HepG2 (cell line): ENCODE results near the gene RBBP8NL. TPM values are rescaled to one million over a fixed set of nuclear protein-coding genes. Genes with fewer than 3 reads are reported as not detected.

Source experiments
- AKAP8 ChIP-seq: sonication (generic); formaldehyde crosslinking; IDR thresholded peaks from 2 replicates; pipeline ENCODE4 v1.5.1; 2020; ENCODE audit warnings: mild to moderate bottlenecking, missing genetic modification reagents
- CREB1 ChIP-seq, 2 experiments: fragments of 450-650 bp in 1 of 2; IDR thresholded peaks; 2 replicates each; pipeline ENCODE4 v1.6.1; 2016 to 2017; ENCODE audit warnings: control low read depth in 1 of 2, mild to moderate bottlenecking in 1 of 2, missing compliant biosample characterization in 1 of 2, missing genetic modification characterization in 1 of 2
- HDAC6 ChIP-seq: fragments of 200-600 bp; sonication (generic); IDR thresholded peaks from 2 replicates; pipeline ENCODE4 v1.7.0; 2017; ENCODE audit warnings: mild to moderate bottlenecking, antibody characterized with exemption, low read length, low read depth
- HOXA9 ChIP-seq: sonication (generic); formaldehyde crosslinking; IDR thresholded peaks from 2 replicates; pipeline ENCODE4 v1.8.1; 2022; ENCODE audit warnings: missing genetic modification reagents, mild to moderate bottlenecking, moderate library complexity, borderline replicate concordance
- KAT7 ChIP-seq: IDR thresholded peaks from 2 replicates; pipeline ENCODE4 v1.6.1; 2018; ENCODE audit warnings: borderline replicate concordance, missing compliant biosample characterization
- KLF6 ChIP-seq: IDR thresholded peaks from 2 replicates; pipeline ENCODE4 v1.8.0; 2016; ENCODE audit warnings: missing biosample characterization, missing genetic modification reagents
- MEIS2 ChIP-seq: sonication (generic); formaldehyde crosslinking; IDR thresholded peaks from 2 replicates; pipeline ENCODE4 v1.9.0; 2021; ENCODE audit warnings: mild to moderate bottlenecking, missing genetic modification reagents
- NCOR1 ChIP-seq: fragments of 200-600 bp; sonication (generic); IDR thresholded peaks from 2 replicates; pipeline ENCODE4 v1.7.0; 2017; ENCODE audit warnings: antibody characterized with exemption, low read length, borderline replicate concordance
- NFE2L1 ChIP-seq: sonication (generic); formaldehyde crosslinking; IDR thresholded peaks from 2 replicates; pipeline ENCODE4 v1.4.0; 2020; ENCODE audit warnings: missing genetic modification reagents, mild to moderate bottlenecking, borderline replicate concordance
- REPIN1 ChIP-seq: sonication (generic); formaldehyde crosslinking; IDR thresholded peaks from 2 replicates; pipeline ENCODE4 v1.8.0; 2022; ENCODE audit warnings: missing genetic modification reagents, low read depth, mild to moderate bottlenecking, borderline replicate concordance
- SMC3 ChIP-seq: IDR thresholded peaks from 2 replicates; pipeline ENCODE4 v1.6.1; 2011; ENCODE audit warnings: low read length, improper control_type of control experiment
- SRSF9 ChIP-seq: fragments of 200-400 bp; formaldehyde crosslinking; IDR thresholded peaks from 2 replicates; pipeline ENCODE4 v1.6.1; 2018; ENCODE audit warnings: borderline replicate concordance, mild to moderate bottlenecking, low read depth, low read length; ENCODE audit not compliant: insufficient read depth, poor library complexity, severe bottlenecking
- ZNF160 ChIP-seq: sonication (generic); formaldehyde crosslinking; IDR thresholded peaks from 2 replicates; pipeline ENCODE4 v1.8.0; 2022; ENCODE audit warnings: mild to moderate bottlenecking, inconsistent platforms, missing genetic modification reagents
- ZNF224 ChIP-seq: sonication (generic); formaldehyde crosslinking; IDR thresholded peaks from 2 replicates; pipeline ENCODE4 v1.5.0; 2020; ENCODE audit warnings: mild to moderate bottlenecking, missing genetic modification reagents
- ZNF263 ChIP-seq: sonication (generic); formaldehyde crosslinking; IDR thresholded peaks from 2 replicates; pipeline ENCODE4 v1.4.0; 2020; ENCODE audit warnings: missing genetic modification reagents
- ZNF530 ChIP-seq: sonication (generic); formaldehyde crosslinking; IDR thresholded peaks from 2 replicates; pipeline ENCODE4 v1.5.0; 2020; ENCODE audit warnings: low read depth, mild to moderate bottlenecking, missing genetic modification reagents
- polyA plus RNA-seq, 8 experiments: library from polyadenylated mRNA; depleted of rRNA in 3 of 8; stranded (reverse) in 7 of 8; unstranded in 1 of 8; fragments of >200 nt; fragmentation: Illumina TruSeq in 4 of 8; extraction: Trizol in 4 of 8; gene quantifications; 2 replicates each; pipeline versions ENCODE4 v1.2.1 to v1.2.3, GENCODE V29; 2011 to 2016; ENCODE audit warnings: low read depth in 4 of 8, missing spikeins in 1 of 8, mixed read lengths in 1 of 8; ENCODE audit not compliant: insufficient read depth in 1 of 8
- total RNA-seq, 5 experiments: library from RNA; depleted of rRNA; stranded (reverse); fragments of >200 nt; fragmentation: Illumina TruSeq; extraction: Trizol; gene quantifications; 2 replicates each; pipeline ENCODE4 v1.2.3, GENCODE V29; 2016; ENCODE audit warnings: low read depth in 1 of 5
- TF ChIP-seq, protein P1 (sequence below): sonication (generic); formaldehyde crosslinking; IDR thresholded peaks from 2 replicates; pipeline ENCODE4 v1.8.0; 2022; ENCODE audit warnings: mild to moderate bottlenecking, missing genetic modification reagents
- TF ChIP-seq, protein P2 (sequence below): IDR thresholded peaks from 2 replicates; pipeline ENCODE4 v1.6.1; 2016; ENCODE audit warnings: low read depth, control low read depth
- TF ChIP-seq, protein P3 (sequence below), 2 experiments: sonication (generic) in 1 of 2; formaldehyde crosslinking in 1 of 2; IDR thresholded peaks; 2 replicates each; pipeline versions ENCODE4 v1.4.0 to v1.6.1; 2016 to 2020; ENCODE audit warnings: borderline replicate concordance in 1 of 2, low read depth in 1 of 2, mild to moderate bottlenecking in 1 of 2, missing genetic modification reagents in 1 of 2
- TF ChIP-seq, protein P4 (sequence below): IDR thresholded peaks from 2 replicates; pipeline ENCODE4 v1.6.1; 2018; ENCODE audit warnings: missing genetic modification reagents

RBBP8NL gene
- total and polyA plus RNA-seq, 2 of the 13 experiments (the other 11 are each of a cell fraction or from before 2014, with no cell fraction given), result 0.69 to 0.86 TPM

DNA sequence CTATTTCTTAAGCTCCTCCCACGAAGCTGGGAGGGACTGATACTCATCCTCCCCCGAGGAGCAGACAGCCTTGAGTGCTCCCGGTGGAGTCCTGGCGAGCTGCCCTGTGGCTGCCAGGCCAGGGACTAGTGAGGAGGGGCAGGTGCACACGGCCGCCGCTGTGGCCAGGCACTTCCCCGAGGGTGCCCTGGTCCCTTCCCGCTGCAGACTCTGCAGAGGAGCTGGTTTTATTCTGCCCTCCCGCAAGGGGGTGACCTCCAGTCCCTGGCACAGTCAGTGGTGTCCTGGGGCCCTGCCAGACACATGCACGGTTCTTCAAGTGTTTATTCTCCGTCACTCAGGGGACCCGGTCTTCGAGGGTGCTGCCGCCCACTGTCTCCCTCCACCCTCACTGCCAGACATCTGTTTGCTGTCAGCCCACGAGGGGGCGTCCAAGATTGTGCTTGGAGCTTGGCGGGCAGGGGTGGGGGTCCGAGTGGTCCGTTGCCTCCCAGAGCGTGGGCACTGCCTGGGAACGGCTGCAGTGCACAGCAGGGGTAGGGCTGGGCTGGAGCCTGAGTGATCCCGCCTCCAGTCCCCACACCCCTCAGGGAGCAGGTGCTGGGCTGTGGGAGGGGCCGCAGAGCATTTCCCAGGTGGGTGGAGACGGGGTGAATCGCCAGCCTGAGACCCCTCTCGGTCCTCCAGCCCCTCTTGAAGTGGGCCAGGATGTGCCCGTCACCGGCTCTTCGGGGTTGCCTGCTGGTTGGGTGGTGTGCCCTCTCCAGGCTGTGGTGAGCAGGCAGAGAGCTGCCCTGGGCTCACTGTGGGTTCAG lies 17.2 kb downstream of the RBBP8NL start (continued):
- TF ChIP-seq HOXA9 (CRISPR knock-in tag) (no peak), ZNF530 (no peak), ZNF224 (CRISPR knock-in tag) (no peak), KLF6 (no peak), REPIN1 (no peak), NCOR1 (no peak), NFE2L1 (CRISPR knock-in tag) (no peak; the same call in 1 of the 2 replicates), KAT7 (CRISPR knock-in tag) (no peak), SMC3 (0 out of 2 replicates have a peak, but pooled peaks have one; percentile 1), AKAP8 (CRISPR knock-in tag) (no peak), HDAC6 (no peak), SRSF9 (no peak), MEIS2 (CRISPR knock-in tag) (0 out of 2 replicates have a peak, but pooled peaks have one; percentile 4), CREB1 (IDR thresholded peaks at IDR 0.05) (no peak), CREB1 (CRISPR knock-in tag; IDR thresholded peaks at IDR 0.05) (no peak), ZNF160 (CRISPR knock-in tag) (no peak), ZNF263 (CRISPR knock-in tag) (peak; percentile 94)
- TF ChIP-seq, protein P1, sequence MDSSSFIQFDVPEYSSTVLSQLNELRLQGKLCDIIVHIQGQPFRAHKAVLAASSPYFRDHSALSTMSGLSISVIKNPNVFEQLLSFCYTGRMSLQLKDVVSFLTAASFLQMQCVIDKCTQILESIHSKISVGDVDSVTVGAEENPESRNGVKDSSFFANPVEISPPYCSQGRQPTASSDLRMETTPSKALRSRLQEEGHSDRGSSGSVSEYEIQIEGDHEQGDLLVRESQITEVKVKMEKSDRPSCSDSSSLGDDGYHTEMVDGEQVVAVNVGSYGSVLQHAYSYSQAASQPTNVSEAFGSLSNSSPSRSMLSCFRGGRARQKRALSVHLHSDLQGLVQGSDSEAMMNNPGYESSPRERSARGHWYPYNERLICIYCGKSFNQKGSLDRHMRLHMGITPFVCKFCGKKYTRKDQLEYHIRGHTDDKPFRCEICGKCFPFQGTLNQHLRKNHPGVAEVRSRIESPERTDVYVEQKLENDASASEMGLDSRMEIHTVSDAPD (CRISPR knock-in tag), result no peak
- TF ChIP-seq, protein P2, sequence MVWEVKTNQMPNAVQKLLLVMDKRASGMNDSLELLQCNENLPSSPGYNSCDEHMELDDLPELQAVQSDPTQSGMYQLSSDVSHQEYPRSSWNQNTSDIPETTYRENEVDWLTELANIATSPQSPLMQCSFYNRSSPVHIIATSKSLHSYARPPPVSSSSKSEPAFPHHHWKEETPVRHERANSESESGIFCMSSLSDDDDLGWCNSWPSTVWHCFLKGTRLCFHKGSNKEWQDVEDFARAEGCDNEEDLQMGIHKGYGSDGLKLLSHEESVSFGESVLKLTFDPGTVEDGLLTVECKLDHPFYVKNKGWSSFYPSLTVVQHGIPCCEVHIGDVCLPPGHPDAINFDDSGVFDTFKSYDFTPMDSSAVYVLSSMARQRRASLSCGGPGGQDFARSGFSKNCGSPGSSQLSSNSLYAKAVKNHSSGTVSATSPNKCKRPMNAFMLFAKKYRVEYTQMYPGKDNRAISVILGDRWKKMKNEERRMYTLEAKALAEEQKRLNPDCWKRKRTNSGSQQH (CRISPR knock-in tag), result no peak
- TF ChIP-seq, protein P3, sequence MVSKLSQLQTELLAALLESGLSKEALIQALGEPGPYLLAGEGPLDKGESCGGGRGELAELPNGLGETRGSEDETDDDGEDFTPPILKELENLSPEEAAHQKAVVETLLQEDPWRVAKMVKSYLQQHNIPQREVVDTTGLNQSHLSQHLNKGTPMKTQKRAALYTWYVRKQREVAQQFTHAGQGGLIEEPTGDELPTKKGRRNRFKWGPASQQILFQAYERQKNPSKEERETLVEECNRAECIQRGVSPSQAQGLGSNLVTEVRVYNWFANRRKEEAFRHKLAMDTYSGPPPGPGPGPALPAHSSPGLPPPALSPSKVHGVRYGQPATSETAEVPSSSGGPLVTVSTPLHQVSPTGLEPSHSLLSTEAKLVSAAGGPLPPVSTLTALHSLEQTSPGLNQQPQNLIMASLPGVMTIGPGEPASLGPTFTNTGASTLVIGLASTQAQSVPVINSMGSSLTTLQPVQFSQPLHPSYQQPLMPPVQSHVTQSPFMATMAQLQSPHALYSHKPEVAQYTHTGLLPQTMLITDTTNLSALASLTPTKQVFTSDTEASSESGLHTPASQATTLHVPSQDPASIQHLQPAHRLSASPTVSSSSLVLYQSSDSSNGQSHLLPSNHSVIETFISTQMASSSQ (IDR thresholded peaks at IDR 0.05; ENCODE audit: low read depth), result no peak
- TF ChIP-seq, protein P3 (CRISPR knock-in tag; IDR thresholded peaks at IDR 0.05; ENCODE audit: borderline replicate concordance), result peak; percentile 49; the same call in 1 of the 2 replicates
- TF ChIP-seq, protein P4, sequence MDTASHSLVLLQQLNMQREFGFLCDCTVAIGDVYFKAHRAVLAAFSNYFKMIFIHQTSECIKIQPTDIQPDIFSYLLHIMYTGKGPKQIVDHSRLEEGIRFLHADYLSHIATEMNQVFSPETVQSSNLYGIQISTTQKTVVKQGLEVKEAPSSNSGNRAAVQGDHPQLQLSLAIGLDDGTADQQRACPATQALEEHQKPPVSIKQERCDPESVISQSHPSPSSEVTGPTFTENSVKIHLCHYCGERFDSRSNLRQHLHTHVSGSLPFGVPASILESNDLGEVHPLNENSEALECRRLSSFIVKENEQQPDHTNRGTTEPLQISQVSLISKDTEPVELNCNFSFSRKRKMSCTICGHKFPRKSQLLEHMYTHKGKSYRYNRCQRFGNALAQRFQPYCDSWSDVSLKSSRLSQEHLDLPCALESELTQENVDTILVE, result no peak
